K562 (cell line): ENCODE measurements around the gene CHD5. TPM values are rescaled to one million over a fixed set of nuclear protein-coding genes. Genes with fewer than 3 reads are reported as not detected.

Experiments
- ATAC-seq: fragments of 200-7000 bp; cut with Tn5 transposase; 3 replicates; pipeline ENCODE4 v1.9.1; 2020; ENCODE audit warnings: moderate library complexity
- BruUV-seq: library from RNA; stranded (reverse); fragments of 400-500 nt; replicated peaks from 2 replicates; lab custom pipeline; 2021; lab: Mats Ljungman, UMichigan
- CTCF ChIA-PET: fragments of 300-600 bp; formaldehyde crosslinking; extraction: SDS; loops from one replicate; lab custom pipeline; 2021; ENCODE audit warnings: low intra/inter-chr PET ratio; lab: Yijun Ruan, JAX
- POLR2A ChIA-PET: fragments of 300-600, 350-650 bp; sonication (Branson Sonifier 250); formaldehyde crosslinking; extraction: SDS; loops from one replicate; lab custom pipeline; 2021; ENCODE audit warnings: antibody characterized with exemption, inconsistent platforms; lab: Yijun Ruan, JAX
- DNase-seq, 4 experiments: peaks; one replicate each; pipeline versions ENCODE4 v3.0.0 to v3.0.0-alpha.2; 2011 to 2018; ENCODE audit warnings: low spot score in 3 of 4, mixed read lengths in 3 of 4; ENCODE audit errors: extremely low read depth in 1 of 4
- FAIRE-seq: peaks from 2 replicates; lab custom pipeline; 2011; peaks lifted over from hg19 to GRCh38; lab: Jason Lieb, UNC
- H2AFZ ChIP-seq: 2 replicates; pipeline ENCODE4 v1.6.0; 2011; ENCODE audit warnings: low read depth, low read length, control low read depth, inconsistent platforms
- H3K27ac ChIP-seq: fragments of 200-600 bp; 3 replicates; pipeline ENCODE4 v1.8.0; 2011; ENCODE audit warnings: low read depth, mild to moderate bottlenecking, control low read depth, inconsistent platforms, low read length, moderate library complexity, mixed read lengths; ENCODE audit errors: extremely low read depth
- H3K27me3 ChIP-seq, 2 experiments: fragments of 300-600 bp in 1 of 2; 2 replicates in 1 of 2; 3 replicates in 1 of 2; pipeline versions ENCODE4 v1.6.0 to v1.8.0; 2011; ENCODE audit warnings: inconsistent platforms in 2 of 2, low read length in 2 of 2, mild to moderate bottlenecking in 1 of 2, mixed read lengths in 1 of 2, moderate library complexity in 1 of 2; ENCODE audit not compliant: control insufficient read depth in 2 of 2, insufficient read depth in 2 of 2
- H3K36me3 ChIP-seq: fragments of 300-600 bp; 3 replicates; pipeline ENCODE4 v1.8.0; 2011; ENCODE audit warnings: mild to moderate bottlenecking, low read length, inconsistent platforms; ENCODE audit not compliant: control insufficient read depth, insufficient read depth
- H3K4me1 ChIP-seq, 2 experiments: fragments of 200-600 bp in 1 of 2; replicated peaks in 1 of 2; 2 replicates in 1 of 2; 3 replicates in 1 of 2; pipeline versions ENCODE4 v1.5.1 to v1.8.0; 2011; ENCODE audit warnings: inconsistent platforms in 2 of 2, low read length in 2 of 2, mild to moderate bottlenecking in 1 of 2, mixed read lengths in 1 of 2, moderate library complexity in 1 of 2; ENCODE audit not compliant: control insufficient read depth in 2 of 2, insufficient read depth in 2 of 2
- H3K4me2 ChIP-seq: 2 replicates; pipeline ENCODE4 v1.6.1; 2011; ENCODE audit warnings: low read length, control low read depth, inconsistent platforms, mixed read lengths; ENCODE audit not compliant: insufficient read depth
- H3K4me3 ChIP-seq: fragments of 200-600 bp; sonication (generic), shearing (Covaris generic); 2 replicates; pipeline ENCODE4 v1.5.1; 2016; ENCODE audit warnings: control low read depth, inconsistent platforms
- H3K79me2 ChIP-seq: fragments of 200-600 bp; 3 replicates; pipeline ENCODE4 v1.8.0; 2011; ENCODE audit warnings: low read length, inconsistent platforms; ENCODE audit not compliant: control insufficient read depth, insufficient read depth
- H3K9ac ChIP-seq, 2 experiments: 2 replicates each; pipeline versions ENCODE4 v1.6.0 to v1.6.1; 2011; ENCODE audit warnings: low read depth in 2 of 2, low read length in 2 of 2, control low read depth in 1 of 2, inconsistent platforms in 1 of 2, mild to moderate bottlenecking in 1 of 2, mixed read lengths in 1 of 2; ENCODE audit not compliant: insufficient read depth in 1 of 2
- H3K9me1 ChIP-seq: one replicate; pipeline ENCODE4 v1.6.0; 2011; ENCODE audit warnings: inconsistent platforms, mild to moderate bottlenecking, low read length, moderate library complexity; ENCODE audit not compliant: control insufficient read depth, insufficient read depth
- H3K9me3 ChIP-seq: replicated peaks from 2 replicates; pipeline ENCODE4 v1.5.1; 2011; ENCODE audit warnings: low read depth, low read length, inconsistent platforms; ENCODE audit not compliant: control insufficient read depth, insufficient read depth
- H4K20me1 ChIP-seq: replicated peaks from 2 replicates; pipeline ENCODE4 v1.6.1; 2011; ENCODE audit warnings: low read length, inconsistent platforms, mixed read lengths; ENCODE audit not compliant: control insufficient read depth, insufficient read depth
- HIVEP1 ChIP-seq: fragments of 250-450 bp; sonication (Bioruptor Pico); IDR thresholded peaks from 2 replicates; pipeline ENCODE4 v1.4.0; 2020; ENCODE audit warnings: mild to moderate bottlenecking
- KAT7 ChIP-seq: sonication (generic); formaldehyde crosslinking; IDR thresholded peaks from 2 replicates; pipeline ENCODE4 v1.8.0; 2022; ENCODE audit warnings: missing genetic modification reagents, mild to moderate bottlenecking, borderline replicate concordance
- NRF1 ChIP-seq, 2 experiments: fragments of 450-650 bp; IDR thresholded peaks in 1 of 2; conservative IDR thresholded peaks in 1 of 2; 2 replicates each; pipeline ENCODE4 v1.6.1; 2014; ENCODE audit warnings: mild to moderate bottlenecking in 2 of 2
- U2AF1 ChIP-seq: fragments of 200-400 bp; formaldehyde crosslinking; optimal IDR thresholded peaks from 2 replicates; pipeline ENCODE3; 2017; ENCODE audit warnings: mild to moderate bottlenecking, low read depth, low read length, moderate library complexity
- ZFP36 ChIP-seq: fragments of 150-350 bp; IDR thresholded peaks from 2 replicates; pipeline ENCODE4 v1.6.1; 2018; ENCODE audit warnings: low read length, low read depth; ENCODE audit not compliant: partially characterized antibody
- WGBS: fragments of 100-300 bp; shearing (Covaris generic); methylation state at CpG from one replicate; pipeline ENCODE4 v1.1.6; 2016; ENCODE audit warnings: low coverage, mixed read lengths; ENCODE audit not compliant: insufficient coverage; ENCODE audit errors: missing lambda C conversion rate; 5-methylcytosine and 5-hydroxymethylcytosine counted together
- in situ Hi-C: fragments of 300-500 bp; cut with MboI; formaldehyde crosslinking; loops from 4 replicates; pipeline ENCODE4 v1.15.0; 2018; ENCODE audit warnings: inconsistent platforms, mixed read lengths
- intact Hi-C: fragments of 100-400 bp; cut with micrococcal nuclease; formaldehyde crosslinking; loops from 2 replicates; pipeline ENCODE4 v1.14.2; 2022
- polyA plus RNA-seq, 8 experiments: library from polyadenylated mRNA; depleted of rRNA in 4 of 8; stranded (reverse) in 5 of 8; unstranded in 3 of 8; fragments of >200 nt; fragmentation: Nextera tagmentation in 2 of 8; fragmentation: Illumina TruSeq in 1 of 8; extraction: Ambion mirVana in 2 of 8; extraction: Trizol in 1 of 8; gene quantifications; 2 replicates each; pipeline versions ENCODE4 v1.2.1 to v1.2.3, GENCODE V29; 2011 to 2014; ENCODE audit warnings: inconsistent platforms in 1 of 8, missing spikeins in 1 of 8
- total RNA-seq, 7 experiments: library from RNA; depleted of rRNA in 6 of 7; stranded (reverse); fragments of >200 nt in 6 of 7; fragmentation: Illumina TruSeq in 2 of 7; extraction: Trizol in 2 of 7; gene quantifications; 2 replicates each; pipeline versions ENCODE4 v1.2.1 to v1.2.3, GENCODE V29; 2011 to 2021; ENCODE audit warnings: low replicate concordance in 1 of 7

Gene CHD5
- total and polyA plus RNA-seq, 9 of the 15 experiments (the other 6 are each of a cell fraction or from before 2014, with no cell fraction given): 0.03 to 0.52 (median 0.11) TPM; not detected in 2

DNA sequence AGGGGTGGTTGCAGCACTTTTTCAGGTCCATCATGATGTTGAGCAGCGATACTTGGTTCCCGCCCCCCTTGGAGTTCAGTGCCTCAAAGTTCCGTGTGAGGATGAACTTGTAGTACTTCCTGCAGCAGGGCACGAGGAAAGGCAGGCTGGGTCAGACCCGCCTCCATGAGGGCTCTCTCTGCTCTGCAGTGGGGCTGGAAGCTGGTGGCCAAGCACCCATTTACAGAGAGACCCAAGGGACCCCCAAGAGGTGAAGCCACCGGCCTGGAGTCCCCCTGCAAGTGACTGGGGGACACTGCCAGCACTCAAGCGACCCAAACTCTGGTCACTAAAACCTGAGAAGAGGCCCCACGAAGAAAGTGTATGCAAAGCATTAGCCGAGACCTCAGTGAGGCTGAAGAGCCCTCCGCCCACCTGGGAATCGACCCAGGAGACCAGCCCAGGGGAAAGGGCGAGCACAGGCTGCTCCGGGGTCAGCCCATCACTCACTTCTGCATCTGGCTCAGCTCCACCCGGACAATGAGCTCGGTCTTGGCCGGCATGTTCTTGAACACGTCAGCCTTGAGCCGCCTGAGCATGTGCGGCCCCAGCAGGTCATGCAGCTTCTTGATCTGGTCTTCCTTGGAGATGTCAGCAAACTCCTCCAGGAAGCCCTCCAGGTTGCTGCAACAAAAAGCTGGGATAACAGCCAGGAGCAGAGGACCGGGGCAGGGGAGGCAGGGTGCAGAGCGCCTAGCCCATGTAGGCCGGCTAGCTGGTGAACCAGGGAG, 45.2 kb downstream of the CHD5 start:
- Histone ChIP-seq H3K9ac (no peak overlapping the region; a peak in 1 of 4 replicates), H3K27ac (no peak overlapping the region), H3K9me3 (peaks cover 7% of the 10 kb centered on the region; the same call in 1 of the 2 replicates), H3K4me1 (peaks cover 0 to 10% of the 10 kb centered on the region in 2 experiments; a peak in 2 of 5 replicates), H3K27me3 (peaks cover 59 to 92% of the 10 kb centered on the region in 2 experiments), H3K79me2 (no peaks in the 10 kb centered on the region), H3K4me3 (no peak overlapping the region), H2AFZ (no peak overlapping the region), H4K20me1 (peaks cover 17% of the 10 kb centered on the region), H3K9me1 (no peaks in the 10 kb centered on the region), H3K4me2 (no peak overlapping the region), H3K36me3 (no peaks in the 10 kb centered on the region)
- no TSS peak for BruUV-seq
- intact Hi-C loops (no loop called here), in situ Hi-C loops (no loop called here)
- ATAC-seq (no peak), FAIRE-seq (no peak), DNase-seq (no peak)
- ChIA-PET CTCF (no interaction called here), POLR2A (interaction anchor here (0.7 kb wide), 2 partner anchors 10 to 13 kb away, joined by 3 read pairs; no protein-coding TSS in a partner anchor)
- 0% methylated on average over 22 of the region's 22 CpGs for WGBS
- TF ChIP-seq ZFP36 (peak; percentile 90), HIVEP1 (CRISPR knock-in tag) (no peak), U2AF1 (no peak), KAT7 (CRISPR knock-in tag) (no peak), NRF1 (conservative IDR thresholded peaks at IDR 0.05 in 1 of 2, IDR thresholded peaks at IDR 0.05 in 1 of 2) (peak; percentile 57 to 70)
